SK-N-SH (cell line): ENCODE results near the gene CA5A. TPM values are rescaled to one million over a fixed set of nuclear protein-coding genes. Genes with fewer than 3 reads are reported as not detected.

Experiments used
- CTCF ChIA-PET: fragments of 300-600, 350-600 bp; formaldehyde crosslinking; extraction: SDS; loops from one replicate; lab custom pipeline; 2021; lab: Yijun Ruan, JAX
- POLR2A ChIA-PET: fragments of 350-600 bp; sonication (Branson Sonifier 250); formaldehyde crosslinking; extraction: SDS; loops from one replicate; lab custom pipeline; 2020; ENCODE audit warnings: antibody characterized with exemption, inconsistent platforms; lab: Yijun Ruan, JAX
- DNase-seq: peaks from one replicate; pipeline ENCODE4 v3.0.0; 2012
- H2AFZ ChIP-seq: fragments of 200-600 bp; sonication (generic); 2 replicates; pipeline ENCODE4 v1.8.1; 2016; ENCODE audit warnings: antibody characterized with exemption, mild to moderate bottlenecking, low read depth
- H3F3A ChIP-seq: fragments of 200-600 bp; sonication (generic); replicated peaks from 2 replicates; pipeline ENCODE3; 2016; ENCODE audit warnings: antibody characterized with exemption, mild to moderate bottlenecking; ENCODE audit not compliant: insufficient read depth
- H3K27ac ChIP-seq, 2 experiments: fragments of 200-500 bp in 1 of 2; fragments of 200-600 bp in 1 of 2; sonication (Bioruptor generic) in 1 of 2; sonication (generic), shearing (Covaris generic) in 1 of 2; 2 replicates each; pipeline versions ENCODE4 v1.5.1 to v1.6.1; 2014 to 2016; ENCODE audit warnings: low read depth in 2 of 2, inconsistent platforms in 1 of 2, low read length in 1 of 2, mild to moderate bottlenecking in 1 of 2, mixed read lengths in 1 of 2
- H3K27me3 ChIP-seq: fragments of 200-600 bp; sonication (generic), shearing (Covaris generic); 2 replicates; pipeline ENCODE4 v1.6.1; 2016; ENCODE audit warnings: mixed run types; ENCODE audit not compliant: insufficient read depth
- H3K36me3 ChIP-seq, 2 experiments: fragments of 200-500 bp in 1 of 2; fragments of 200-600 bp in 1 of 2; sonication (Bioruptor generic) in 1 of 2; sonication (generic) in 1 of 2; replicated peaks in 1 of 2; 2 replicates each; pipeline versions ENCODE3 to v1.5.1; 2014 to 2016; ENCODE audit warnings: low read length in 1 of 2, mild to moderate bottlenecking in 1 of 2; ENCODE audit not compliant: insufficient read depth in 2 of 2, control insufficient read depth in 1 of 2
- H3K4me1 ChIP-seq, 2 experiments: fragments of 200-500 bp in 1 of 2; fragments of 200-600 bp in 1 of 2; sonication (Bioruptor generic) in 1 of 2; sonication (generic), shearing (Covaris generic) in 1 of 2; 2 replicates each; pipeline versions ENCODE4 v1.5.1 to v1.6.1; 2014 to 2016; ENCODE audit warnings: low read depth in 1 of 2, low read length in 1 of 2, mixed run types in 1 of 2; ENCODE audit not compliant: insufficient read depth in 2 of 2, control insufficient read depth in 1 of 2
- H3K4me2 ChIP-seq: fragments of 200-600 bp; sonication (generic), shearing (Covaris generic); 2 replicates; pipeline ENCODE4 v1.6.1; 2017; ENCODE audit warnings: mixed run types
- H3K4me3 ChIP-seq, 2 experiments: fragments of 200-500 bp in 1 of 2; fragments of 200-600 bp in 1 of 2; sonication (Bioruptor generic) in 1 of 2; sonication (generic), shearing (Covaris generic) in 1 of 2; 2 replicates each; pipeline versions ENCODE4 v1.5.1 to v1.8.1; 2014 to 2016; ENCODE audit warnings: low read depth in 2 of 2, inconsistent platforms in 1 of 2, low read length in 1 of 2, mild to moderate bottlenecking in 1 of 2, mixed read lengths in 1 of 2, moderate library complexity in 1 of 2
- H3K79me2 ChIP-seq: fragments of 200-600 bp; sonication (generic); 2 replicates; pipeline ENCODE4 v1.8.1; 2017; ENCODE audit warnings: mild to moderate bottlenecking; ENCODE audit not compliant: insufficient read depth
- H3K9ac ChIP-seq: fragments of 200-600 bp; sonication (generic); 2 replicates; pipeline ENCODE4 v1.6.1; 2017; ENCODE audit warnings: mixed run types
- H3K9me2 ChIP-seq: fragments of 200-600 bp; sonication (generic); 2 replicates; pipeline ENCODE4 v1.6.1; 2017; ENCODE audit warnings: mixed run types
- H3K9me3 ChIP-seq: fragments of 200-600 bp; sonication (generic); 2 replicates; pipeline ENCODE4 v1.6.1; 2017; ENCODE audit warnings: mixed run types, mild to moderate bottlenecking, moderate library complexity
- H4K20me1 ChIP-seq: fragments of 200-600 bp; sonication (generic); 2 replicates; pipeline ENCODE4 v1.6.1; 2017; ENCODE audit warnings: mild to moderate bottlenecking, mixed run types; ENCODE audit not compliant: insufficient read depth
- EP300 ChIP-seq, 2 experiments: IDR thresholded peaks; 2 replicates each; pipeline versions ENCODE4 v1.4.0 to v1.6.1; 2012; ENCODE audit warnings: borderline replicate concordance in 1 of 2, low read depth in 1 of 2, low read length in 1 of 2
- EZH2phosphoT487 ChIP-seq: fragments of 200-600 bp; sonication (generic); IDR thresholded peaks from 2 replicates; pipeline ENCODE4 v1.6.1; 2017; ENCODE audit warnings: low read depth, mixed run types, mild to moderate bottlenecking, antibody characterized with exemption, moderate library complexity, borderline replicate concordance
- MEF2A ChIP-seq: IDR thresholded peaks from 2 replicates; pipeline ENCODE4 v1.4.0; 2012; ENCODE audit warnings: low read depth, borderline replicate concordance
- MXI1 ChIP-seq: IDR thresholded peaks from 2 replicates; pipeline ENCODE4 v1.6.1; 2012; ENCODE audit warnings: mild to moderate bottlenecking, low read depth, low read length, improper control_type of control experiment
- RAD21 ChIP-seq: IDR thresholded peaks from 2 replicates; pipeline ENCODE4 v1.6.1; 2012; ENCODE audit warnings: mild to moderate bottlenecking, low read length
- REST ChIP-seq: IDR thresholded peaks from 2 replicates; pipeline ENCODE4 v1.6.1; 2012; ENCODE audit warnings: mild to moderate bottlenecking, low read depth, low read length, moderate library complexity
- RFX5 ChIP-seq: IDR thresholded peaks from 2 replicates; pipeline ENCODE4 v1.6.1; 2012; ENCODE audit warnings: mild to moderate bottlenecking, improper control_type of control experiment, low read length
- SMC3 ChIP-seq: IDR thresholded peaks from 2 replicates; pipeline ENCODE4 v1.6.1; 2012; ENCODE audit warnings: low read depth, low read length, improper control_type of control experiment
- TEAD4 ChIP-seq: IDR thresholded peaks from 2 replicates; pipeline ENCODE4 v1.4.0; 2012; ENCODE audit warnings: mild to moderate bottlenecking, borderline replicate concordance; ENCODE audit not compliant: insufficient read depth
- USF2 ChIP-seq: fragments of 150-350 bp; IDR thresholded peaks from 2 replicates; pipeline ENCODE4 v1.6.1; 2017; ENCODE audit warnings: antibody characterized with exemption, low read length, low read depth, borderline replicate concordance
- WGBS: methylation state at CpG from one replicate; pipeline ENCODE4 v1.1.6; 2017; ENCODE audit warnings: low lambda C conversion rate; 5-methylcytosine and 5-hydroxymethylcytosine counted together
- polyA plus RNA-seq, 3 experiments: library from polyadenylated mRNA; depleted of rRNA; stranded (reverse); fragments of >200 nt; gene quantifications; 2 replicates each; pipeline ENCODE4 v1.2.3, GENCODE V29; 2012

CA5A gene
- polyA plus RNA-seq, 1 of the 3 experiments (the other 2 are of a cell fraction), result not detected

GRCh38 chr16:87953308-87954215 lies 17.2 kb upstream of the CA5A start:
- H3K4me3 ChIP-seq, result no peak overlapping the region
- peak overlapping the region; percentile 75; the same call in 1 of the 2 replicates for H3K4me2 ChIP-seq
- no peak for TF ChIP-seq RAD21
- no peak for TF ChIP-seq EP300 (IDR thresholded peaks at IDR 0.05; ENCODE audit: borderline replicate concordance in 1 of 2, low read depth in 1 of 2, low read length in 1 of 2)
- TF ChIP-seq REST, result no peak
- TF ChIP-seq SMC3, result no peak
- no peak for TF ChIP-seq TEAD4
- no peak for TF ChIP-seq MEF2A
- TF ChIP-seq RFX5, result no peak
- no peak for TF ChIP-seq MXI1
- TF ChIP-seq USF2, result no peak
- TF ChIP-seq EZH2phosphoT487, result no peak
- H3K9ac ChIP-seq, result peak overlapping the region; percentile 94
- H3F3A ChIP-seq, result peaks cover 22% of the 10 kb centered on the region
- H3K9me3 ChIP-seq, result no peaks in the 10 kb centered on the region
- CTCF ChIA-PET, result interaction anchor here (1.2 to 2.0 kb wide), 4 partner anchors 7 to 174 kb away, joined by 3 to 5 read pairs (median 4); no protein-coding TSS in a partner anchor
- WGBS, result 90% methylated on average over 15 of the region's 15 CpGs
- H4K20me1 ChIP-seq, result no peaks in the 10 kb centered on the region
- peaks cover 10 to 13% of the 10 kb centered on the region in 2 experiments for H3K36me3 ChIP-seq
- H3K27ac ChIP-seq, result peak overlapping the region in 1 of 2 experiments; percentile 31; a peak in 3 of 4 replicates
- H3K9me2 ChIP-seq, result no peaks in the 10 kb centered on the region
- H3K27me3 ChIP-seq, result no peaks in the 10 kb centered on the region
- no peak for DNase-seq
- peaks cover 26 to 27% of the 10 kb centered on the region in 2 experiments; a peak in 2 of 4 replicates for H3K4me1 ChIP-seq
- peaks cover 64% of the 10 kb centered on the region for H3K79me2 ChIP-seq
- no peak overlapping the region for H2AFZ ChIP-seq
- POLR2A ChIA-PET, result no interaction called here
